BLaER1 (cell line): ENCODE results near the gene TEAD3.
A peak's percentile ranks its signal among the peaks of the same experiment; 100 is the strongest.
"Not testable (repeated sequence)": the region's sequence is repeated elsewhere in the genome, so short reads cannot be mapped to it uniquely, and the experiment has no call there.

Source experiments
- H3K27ac ChIP-seq: shearing (Covaris generic); formaldehyde crosslinking; 2 replicates; pipeline ENCODE4 v1.8.1; 2022
- H3K27me3 ChIP-seq: shearing (Covaris generic); formaldehyde crosslinking; 2 replicates; pipeline ENCODE4 v1.8.1; 2022
- H3K36me3 ChIP-seq: shearing (Covaris generic); formaldehyde crosslinking; 2 replicates; pipeline ENCODE4 v1.8.1; 2022
- H3K4me1 ChIP-seq: shearing (Covaris generic); formaldehyde crosslinking; 2 replicates; pipeline ENCODE4 v1.8.1; 2022
- H3K4me2 ChIP-seq: shearing (Covaris generic); formaldehyde crosslinking; 2 replicates; pipeline ENCODE4 v1.8.1; 2022
- H3K4me3 ChIP-seq: shearing (Covaris generic); formaldehyde crosslinking; 2 replicates; pipeline ENCODE4 v1.8.1; 2022
- H3K9ac ChIP-seq: shearing (Covaris generic); formaldehyde crosslinking; 2 replicates; pipeline ENCODE4 v1.8.1; 2022
- H3K9me3 ChIP-seq: shearing (Covaris generic); formaldehyde crosslinking; 2 replicates; pipeline ENCODE4 v1.8.1; 2022
- H4K20me1 ChIP-seq: shearing (Covaris generic); formaldehyde crosslinking; 2 replicates; pipeline ENCODE4 v1.8.1; 2022
- Cebpa-rat ChIP-seq: shearing (Covaris generic); IDR thresholded peaks from 2 replicates; pipeline ENCODE4 v1.8.1; 2022

The TEAD3 gene

GRCh38 chr6:35496841-35497570, at the start of gene TEAD3:
Gene TEAD3, minus strand, starts transcription at chr6:35497079.
- H3K4me2 ChIP-seq, result peak within 1 kb of the TSS; percentile 100
- H3K36me3 ChIP-seq, result no peaks in the 10 kb centered on the region
- H3K27me3 ChIP-seq, result peaks cover 13% of the 10 kb centered on the region
- H3K4me1 ChIP-seq, result peaks cover 61% of the 10 kb centered on the region
- H3K9ac ChIP-seq, result peak within 1 kb of the TSS; percentile 83
- H3K27ac ChIP-seq, result peak within 1 kb of the TSS; percentile 83
- peaks cover 38% of the 10 kb centered on the region for H4K20me1 ChIP-seq
- H3K4me3 ChIP-seq, result peak within 1 kb of the TSS; percentile 85
- TF ChIP-seq Cebpa-rat, result no peak
- no peaks in the 10 kb centered on the region for H3K9me3 ChIP-seq

GRCh38 chr6:35544769-35545361, 48.0 kb upstream of the TEAD3 start:
- no peak overlapping the region for H3K4me2 ChIP-seq
- no peak overlapping the region for H3K27ac ChIP-seq
- no peaks in the 10 kb centered on the region for H3K27me3 ChIP-seq

GRCh38 chr6:35543459-35544193, 46.7 kb upstream of the TEAD3 start:
- Histone ChIP-seq H3K4me2 (no peak overlapping the region), H3K4me3 (no peak overlapping the region), H3K9me3 (peaks cover 6% of the 10 kb centered on the region; the same call in 1 of the 2 replicates), H3K27me3 (no peaks in the 10 kb centered on the region), H3K27ac (no peak overlapping the region), H3K4me1 (no peaks in the 10 kb centered on the region; the same call in 1 of the 2 replicates), H4K20me1 (no peaks in the 10 kb centered on the region), H3K36me3 (no peaks in the 10 kb centered on the region), H3K9ac (no peak overlapping the region)
- TF ChIP-seq Cebpa-rat, result no peak

More at GRCh38 chr6:35544769-35545361, 48.0 kb upstream of the TEAD3 start:
- H3K36me3 ChIP-seq, result no peaks in the 10 kb centered on the region
- no peak for TF ChIP-seq Cebpa-rat
- no peaks in the 10 kb centered on the region for H4K20me1 ChIP-seq
- no peaks in the 10 kb centered on the region; the same call in 1 of the 2 replicates for H3K4me1 ChIP-seq
- H3K9ac ChIP-seq, result no peak overlapping the region
- H3K9me3 ChIP-seq, result peaks cover 11% of the 10 kb centered on the region
- no peak overlapping the region for H3K4me3 ChIP-seq

- Histone ChIP-seq H3K9me3 (peaks cover 6% of the 10 kb centered on the region; the same call in 1 of the 2 replicates), H4K20me1 (no peaks in the 10 kb centered on the region), H3K27ac (no peak overlapping the region), H3K4me2 (no peak overlapping the region), H3K36me3 (no peaks in the 10 kb centered on the region), H3K9ac (no peak overlapping the region), H3K4me3 (no peak overlapping the region), H3K4me1 (no peaks in the 10 kb centered on the region; the same call in 1 of the 2 replicates), H3K27me3 (no peaks in the 10 kb centered on the region)
- TF ChIP-seq Cebpa-rat, result no peak
These were observed 45.0 kb upstream of the TEAD3 start for GRCh38 chr6:35541836-35542235.

GRCh38 chr6:35539223-35539622, 42.3 kb upstream of the TEAD3 start:
- Histone ChIP-seq H3K4me2 (no peak overlapping the region), H3K9me3 (peaks cover 6% of the 10 kb centered on the region; the same call in 1 of the 2 replicates), H4K20me1 (no peaks in the 10 kb centered on the region), H3K4me3 (no peak overlapping the region), H3K27ac (no peak overlapping the region), H3K9ac (no peak overlapping the region), H3K36me3 (no peaks in the 10 kb centered on the region), H3K4me1 (peaks cover 9% of the 10 kb centered on the region), H3K27me3 (no peaks in the 10 kb centered on the region)
- TF ChIP-seq Cebpa-rat, result no peak

- H4K20me1 ChIP-seq, H3K27ac ChIP-seq, H3K4me2 ChIP-seq, H3K36me3 ChIP-seq, H3K27me3 ChIP-seq, H3K9ac ChIP-seq, H3K4me3 ChIP-seq, H3K9me3 ChIP-seq: not testable (repeated sequence)
- peaks cover 13% of the 10 kb centered on the region for H3K4me1 ChIP-seq
These were observed 39.0 kb upstream of the TEAD3 start for GRCh38 chr6:35535847-35536246.

- H3K36me3 ChIP-seq, result no peaks in the 10 kb centered on the region
- no peaks in the 10 kb centered on the region for H4K20me1 ChIP-seq
- no peaks in the 10 kb centered on the region for H3K9me3 ChIP-seq
- no peak overlapping the region for H3K4me3 ChIP-seq
- TF ChIP-seq Cebpa-rat, result no peak
- H3K27ac ChIP-seq, result no peak overlapping the region
- H3K9ac ChIP-seq, result no peak overlapping the region
- peak overlapping the region; percentile 45 for H3K4me2 ChIP-seq
- peaks cover 13% of the 10 kb centered on the region for H3K4me1 ChIP-seq
- H3K27me3 ChIP-seq, result no peaks in the 10 kb centered on the region
These were observed 37.7 kb upstream of the TEAD3 start for GRCh38 chr6:35534407-35535170.

GRCh38 chr6:35533981-35534380, 37.1 kb upstream of the TEAD3 start:
- Histone ChIP-seq H3K36me3 (no peaks in the 10 kb centered on the region), H3K4me2 (peak overlapping the region; percentile 45), H3K9ac (no peak overlapping the region), H3K4me3 (no peak overlapping the region), H3K27me3 (no peaks in the 10 kb centered on the region), H3K9me3 (no peaks in the 10 kb centered on the region), H3K27ac (no peak overlapping the region), H4K20me1 (no peaks in the 10 kb centered on the region), H3K4me1 (peaks cover 13% of the 10 kb centered on the region)
- TF ChIP-seq Cebpa-rat, result no peak

GRCh38 chr6:35532126-35532525, 35.2 kb upstream of the TEAD3 start:
- no peaks in the 10 kb centered on the region for H3K36me3 ChIP-seq
- H3K27me3 ChIP-seq, result no peaks in the 10 kb centered on the region
- H3K27ac ChIP-seq, result no peak overlapping the region
- H3K4me1 ChIP-seq, result peaks cover 13% of the 10 kb centered on the region
- H3K4me2 ChIP-seq, result no peak overlapping the region
- no peak overlapping the region for H3K4me3 ChIP-seq
- no peaks in the 10 kb centered on the region for H3K9me3 ChIP-seq
- H4K20me1 ChIP-seq, result no peaks in the 10 kb centered on the region
- TF ChIP-seq Cebpa-rat, result no peak
- H3K9ac ChIP-seq, result no peak overlapping the region
